HG02610 (cell line): Measurements from ENCODE around the gene STOX2.

ENCODE experiments used
- ATAC-seq: cut with Tn5 transposase; IDR thresholded peaks from one replicate; pipeline ENCODE4 v1.9.1; 2021; ENCODE audit warnings: mild to moderate bottlenecking, moderate library complexity; ENCODE audit not compliant: unreplicated experiment

STOX2 gene

DNA sequence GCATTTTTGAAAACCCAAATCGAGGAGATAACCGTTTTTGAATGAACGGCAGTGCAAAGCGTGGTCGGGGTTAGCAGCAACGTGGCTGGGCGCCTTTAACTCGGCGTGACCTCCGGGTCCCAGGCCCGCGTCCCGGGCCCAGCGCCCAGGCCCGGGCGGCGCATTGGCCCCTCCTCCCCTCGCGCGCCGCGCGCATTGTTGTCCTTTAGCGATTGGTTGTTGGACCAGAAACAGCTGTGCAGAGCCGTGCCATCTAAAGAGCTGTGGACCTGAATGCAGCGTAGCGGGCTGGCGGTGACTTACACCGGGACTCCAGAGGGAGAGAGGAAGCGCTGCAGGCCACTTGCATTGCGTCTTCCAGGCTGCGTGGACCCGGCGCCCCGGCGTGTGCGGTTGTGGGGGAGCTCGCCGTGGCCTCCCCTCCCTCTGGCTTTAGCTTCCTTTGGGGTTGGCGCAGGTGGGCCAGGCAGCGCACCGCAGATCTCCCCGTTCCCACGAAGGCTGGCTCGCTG lies at the start of gene STOX2:
Gene STOX2 (plus strand): TSS at position 227 of the 512 bp plus-strand sequence. CDS start 1,484 bp downstream, outside the sequence.
- ATAC-seq, result no peak

DNA sequence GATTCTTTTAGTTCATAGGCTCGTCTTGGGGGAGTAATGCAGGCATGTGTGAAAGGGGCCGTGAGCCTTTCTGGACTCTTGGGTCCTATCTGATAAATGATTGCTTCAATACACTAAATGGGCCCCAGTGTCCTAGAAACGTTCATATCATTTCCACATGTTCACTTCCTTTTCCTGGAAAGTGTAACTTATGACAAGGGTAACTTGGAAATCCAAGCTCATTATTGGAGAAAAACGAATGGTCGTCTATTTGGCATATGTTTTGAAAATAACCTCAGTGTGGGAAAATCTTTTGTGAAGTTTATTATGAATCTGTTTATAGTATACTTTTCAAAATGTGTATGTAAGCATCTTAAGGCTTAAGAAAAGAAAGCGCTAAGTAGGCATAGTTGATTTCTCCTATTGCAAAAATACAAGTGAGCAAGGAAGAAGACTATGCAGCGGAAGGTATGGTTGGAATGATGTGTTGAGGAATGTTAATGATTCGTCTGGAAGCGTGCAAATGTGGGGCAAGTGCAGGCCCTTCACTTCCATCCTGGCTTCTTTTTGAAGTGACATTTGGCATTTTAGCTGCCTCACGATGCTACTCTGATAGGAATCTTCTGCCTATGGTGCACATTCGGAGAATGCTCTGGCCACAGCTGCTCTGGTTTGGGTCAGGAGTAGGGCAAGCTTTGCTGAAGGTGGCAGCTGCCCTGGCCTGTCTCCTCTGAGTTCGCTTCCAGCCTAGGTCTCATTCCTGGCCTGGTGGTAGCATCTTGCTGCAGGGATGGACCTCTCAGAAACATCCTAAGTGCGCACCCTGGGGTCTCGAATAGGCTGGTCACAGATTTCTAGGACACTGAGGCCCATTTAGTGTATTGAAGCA lies 49.5 kb upstream of the STOX2 start:
- no peak for ATAC-seq

DNA sequence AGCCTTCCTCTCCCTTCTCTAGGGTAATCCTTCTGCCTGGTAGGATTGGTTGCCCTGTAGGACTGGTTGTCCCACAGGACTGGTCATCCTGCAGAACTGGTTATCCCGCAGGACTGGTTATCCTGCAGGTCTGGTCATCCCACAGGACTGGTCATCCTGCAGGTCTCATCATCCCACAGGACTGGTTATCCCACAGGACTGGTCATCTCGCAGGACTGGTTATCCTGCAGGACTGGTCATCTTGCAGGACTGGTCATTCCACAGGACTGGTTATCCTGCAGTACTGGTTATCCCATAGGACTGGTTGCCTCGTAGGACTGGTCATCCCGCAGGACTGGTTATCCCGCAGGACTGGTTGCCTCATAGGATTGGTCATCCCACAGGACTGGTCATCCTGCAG lies 48.1 kb upstream of the STOX2 start:
- ATAC-seq, result no peak

- ATAC-seq, result no peak
These were observed 47.0 kb upstream of the STOX2 start for GRCh38 chr4:183858011-183858615.

DNA sequence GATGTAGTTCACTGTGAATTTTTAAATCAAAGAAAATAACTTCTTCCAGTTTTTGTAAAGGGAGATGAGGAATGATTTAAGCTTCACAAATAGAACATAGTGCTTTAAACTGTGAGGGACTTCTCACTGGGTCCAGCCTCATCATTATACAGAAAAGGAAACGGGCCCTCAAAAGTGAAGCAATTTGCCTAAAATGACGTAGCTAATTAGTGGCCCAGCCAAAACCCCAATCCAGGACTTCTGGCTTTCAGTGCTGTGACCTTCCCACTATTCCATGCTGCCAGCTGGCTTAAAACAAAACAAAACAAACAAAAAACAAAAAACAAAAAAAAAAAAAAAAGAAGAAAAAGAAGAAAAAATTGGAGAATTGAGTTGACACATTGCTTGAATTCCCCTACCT lies 45.0 kb upstream of the STOX2 start:
- no peak for ATAC-seq

DNA sequence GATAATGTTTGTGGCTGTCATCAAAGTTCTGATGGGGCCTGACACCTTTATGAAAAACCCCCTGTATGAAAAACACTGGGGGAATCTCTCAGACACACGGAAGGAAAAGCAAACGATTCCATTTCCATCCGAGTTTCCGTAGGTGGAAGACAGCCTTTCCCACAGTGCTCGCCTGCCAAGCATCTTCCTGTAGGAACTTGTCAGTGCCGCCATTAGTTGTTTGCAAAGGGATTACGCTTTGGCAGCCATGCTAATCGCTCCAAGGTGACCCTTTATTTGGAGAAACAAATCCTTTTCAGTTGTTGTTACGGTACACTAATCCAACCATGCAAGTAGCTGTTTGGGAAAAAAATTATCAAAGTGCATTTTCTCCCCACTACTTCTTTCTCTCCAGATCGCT lies 44.4 kb upstream of the STOX2 start:
- ATAC-seq, result no peak

DNA sequence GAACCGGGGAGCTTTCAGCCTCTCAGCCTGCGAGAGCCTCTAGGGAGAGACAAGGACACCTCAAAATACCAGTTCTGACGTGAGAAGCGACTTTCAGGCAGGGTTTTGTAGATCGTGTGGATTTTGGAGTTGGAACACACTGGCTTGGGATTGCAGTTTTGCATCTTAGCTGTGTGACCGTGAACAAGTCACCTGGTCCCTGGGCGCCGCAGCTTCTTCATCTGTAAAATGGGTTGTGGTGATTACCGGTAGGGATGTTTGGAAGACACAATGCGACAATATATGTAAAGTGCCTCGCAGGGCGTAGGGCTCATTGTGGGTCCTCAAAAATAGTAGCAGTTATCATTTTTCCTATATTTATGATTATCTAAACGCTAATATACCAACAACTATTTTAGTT lies 43.7 kb upstream of the STOX2 start:
- ATAC-seq, result no peak

GRCh38 chr4:183863155-183863825 lies 41.8 kb upstream of the STOX2 start:
- no peak for ATAC-seq

- ATAC-seq, result no peak
These were observed 37.9 kb upstream of the STOX2 start for GRCh38 chr4:183867247-183867646.

- no peak for ATAC-seq
These were observed 34.1 kb upstream of the STOX2 start for GRCh38 chr4:183870997-183871396.

- no peak for ATAC-seq
These were observed 33.5 kb upstream of the STOX2 start for GRCh38 chr4:183871581-183871980.

GRCh38 chr4:183872531-183872930 lies 32.6 kb upstream of the STOX2 start:
- ATAC-seq, result no peak

- no peak for ATAC-seq
These were observed 31.5 kb upstream of the STOX2 start for GRCh38 chr4:183873409-183874185.

- no peak for ATAC-seq
These were observed 29.8 kb upstream of the STOX2 start for GRCh38 chr4:183875251-183875825.

DNA sequence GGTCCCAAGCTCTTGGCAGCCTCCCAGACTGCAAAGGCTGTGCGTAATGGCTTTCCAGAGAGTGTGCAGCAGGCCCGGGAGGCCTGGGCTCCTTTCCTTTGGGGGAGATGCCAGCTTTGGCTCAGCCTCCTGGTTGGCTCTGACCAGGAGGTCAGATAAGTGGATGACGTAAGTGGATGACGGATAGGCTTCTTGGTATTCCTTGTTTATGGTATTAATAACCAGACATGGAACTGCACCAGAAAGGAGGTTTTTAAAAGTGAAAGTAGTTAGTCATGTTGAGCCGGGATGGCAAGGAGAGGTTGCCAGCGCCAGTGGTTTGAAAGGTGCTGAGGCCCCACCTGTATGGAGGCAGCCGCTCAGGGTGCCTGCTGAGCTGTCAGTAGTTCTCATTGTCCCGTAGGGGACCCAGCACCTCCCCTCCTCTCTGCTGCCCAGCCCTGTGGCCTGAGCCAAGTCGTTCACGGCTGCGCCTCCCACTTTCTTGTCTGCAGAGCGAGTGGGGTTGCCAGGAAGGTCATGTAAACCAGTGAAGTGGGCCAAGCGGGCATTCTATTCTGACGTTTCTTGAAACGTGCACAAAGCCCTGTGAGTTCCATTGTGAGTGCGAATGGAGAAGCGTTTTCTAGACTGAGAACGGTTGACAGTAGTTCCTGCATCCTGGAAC lies 28.7 kb upstream of the STOX2 start:
- no peak for ATAC-seq

- no peak for ATAC-seq
These were observed 26.7 kb upstream of the STOX2 start for GRCh38 chr4:183878251-183878970.

DNA sequence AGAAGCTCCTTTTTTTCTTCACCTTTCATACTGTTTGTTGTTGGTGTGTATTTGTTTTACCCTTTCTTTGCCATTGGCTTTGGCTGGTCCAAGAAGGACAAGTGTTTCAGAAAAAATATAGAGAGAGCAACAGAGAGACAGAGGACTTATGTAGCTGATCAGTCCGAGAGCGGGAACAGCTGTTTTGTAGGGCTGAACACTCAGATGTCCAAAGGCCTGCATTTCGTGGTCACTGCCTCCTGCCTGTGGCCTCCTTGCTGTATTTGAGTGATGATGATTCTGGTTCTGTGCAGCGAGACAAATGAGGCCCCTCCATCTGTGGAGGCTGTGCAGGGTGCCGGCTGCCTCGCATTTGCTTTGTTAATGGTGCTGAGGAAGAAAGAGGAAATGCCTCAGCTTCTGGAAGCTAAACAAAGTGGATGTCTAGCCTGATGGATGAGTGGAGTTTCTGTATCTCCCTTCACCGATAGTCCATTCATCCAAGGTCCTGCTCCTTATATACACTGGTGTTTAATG lies 19.8 kb upstream of the STOX2 start:
- no peak for ATAC-seq

DNA sequence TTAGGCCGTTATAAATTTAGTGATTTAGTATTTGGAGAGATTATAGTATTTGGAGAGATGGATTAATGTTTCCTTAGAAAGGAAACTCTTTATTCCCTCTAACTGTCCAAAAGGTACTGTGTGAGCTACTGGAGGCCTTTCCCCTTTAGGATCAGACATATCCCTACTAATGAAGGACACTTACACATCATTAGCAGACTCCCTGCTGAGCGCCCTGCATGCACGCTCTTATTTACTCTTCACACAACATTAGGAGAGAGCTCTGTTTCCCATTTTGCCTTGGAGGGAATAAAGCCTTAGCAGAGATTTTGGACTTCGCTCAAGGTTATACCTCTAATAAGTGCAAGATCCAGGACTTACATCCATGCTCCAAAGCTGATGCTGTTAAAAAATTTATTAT lies 17.8 kb upstream of the STOX2 start:
- ATAC-seq, result no peak

DNA sequence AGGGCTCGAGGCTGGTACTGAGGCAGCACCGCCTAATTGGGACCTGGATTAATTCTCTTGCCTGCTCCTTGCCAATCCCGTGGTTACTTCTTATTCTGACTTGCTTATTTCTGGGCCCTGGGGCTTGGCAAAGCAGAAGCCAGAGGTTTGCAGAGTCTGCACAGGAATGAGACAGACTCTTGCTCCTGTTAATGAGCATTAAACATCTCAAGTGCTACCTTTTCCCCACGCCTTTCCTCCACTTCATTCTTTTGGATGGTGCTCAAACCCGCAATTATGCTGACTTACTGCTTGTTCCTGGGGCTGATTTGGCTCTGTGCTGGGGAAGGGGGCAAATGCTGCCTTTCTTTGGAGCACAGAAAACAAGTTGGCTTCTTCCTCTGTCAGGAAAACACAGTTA lies 16.5 kb upstream of the STOX2 start:
- no peak for ATAC-seq
